ENCODE measurements around the gene ADRM1. TPM values are rescaled to one million over a fixed set of nuclear protein-coding genes. Genes with fewer than 3 reads are reported as not detected.

Gene ADRM1
- total RNA-seq, 1 experiment from 2014 or later, result 160 TPM

- ATAC-seq, result no peak
- Mint-ChIP-seq H3K4me3 (no peak overlapping the region), H3K27me3 (ENCODE audit: low read depth) (no peaks in the 10 kb centered on the region), H3K9me3 (0 out of 2 replicates have a peak, but pooled peaks cover 4% of the 10 kb centered on the region), H3K27ac (no peak overlapping the region), H3K4me1 (no peaks in the 10 kb centered on the region), H3K36me3 (peaks cover 49% of the 10 kb centered on the region)
- CTCF ChIA-PET, result interaction anchor here (1.0 to 3.0 kb wide), 2 partner anchors 45 to 58 kb away, joined by 3 to 12 read pairs; no protein-coding TSS in a partner anchor
- POLR2A ChIA-PET, result no interaction called here
- DNase-seq (ENCODE audit: low spot score), result no peak
- no peak for TF ChIP-seq ETV6 (CRISPR knock-in tag; IDR thresholded peaks at IDR 0.05)
- no peak for TF ChIP-seq ZNF138 (CRISPR knock-in tag; conservative IDR thresholded peaks at IDR 0.05)
- no peak for TF ChIP-seq CREB1 (CRISPR knock-in tag; IDR thresholded peaks at IDR 0.05)
- TF ChIP-seq RELA (CRISPR knock-in tag; IDR thresholded peaks at IDR 0.05; ENCODE audit: borderline replicate concordance), result no peak
- no peak for TF ChIP-seq ZNF121 (CRISPR knock-in tag; IDR thresholded peaks at IDR 0.05)
- TF ChIP-seq PRRX2 (CRISPR knock-in tag; IDR thresholded peaks at IDR 0.05), result no peak
- TF ChIP-seq USF1 (CRISPR knock-in tag; IDR thresholded peaks at IDR 0.05), result no peak
- TF ChIP-seq NFATC4 (CRISPR knock-in tag; IDR thresholded peaks at IDR 0.05), result no peak
- TF ChIP-seq ELF4 (CRISPR knock-in tag; IDR thresholded peaks at IDR 0.05; ENCODE audit: low read depth), result no peak
- no peak for TF ChIP-seq ZNF232 (CRISPR knock-in tag; IDR thresholded peaks at IDR 0.05)
- TF ChIP-seq E2F1 (CRISPR knock-in tag; IDR thresholded peaks at IDR 0.05), result no peak
- TF ChIP-seq SMAD4 (CRISPR knock-in tag; IDR thresholded peaks at IDR 0.05), result no peak
- no peak for TF ChIP-seq ZNF532 (CRISPR knock-in tag; IDR thresholded peaks at IDR 0.05; ENCODE audit: borderline replicate concordance)
- TF ChIP-seq CTCF (IDR thresholded peaks at IDR 0.05), result no peak
- TF ChIP-seq NFYB (CRISPR knock-in tag; conservative IDR thresholded peaks at IDR 0.05; ENCODE audit: low read depth), result no peak
- TF ChIP-seq ATF1 (CRISPR knock-in tag; IDR thresholded peaks at IDR 0.05), result no peak
- TF ChIP-seq IRF1 (CRISPR knock-in tag; IDR thresholded peaks at IDR 0.05), result no peak
- no peak for TF ChIP-seq ATF2 (CRISPR knock-in tag; IDR thresholded peaks at IDR 0.05; ENCODE audit: borderline replicate concordance, low read depth)
These were observed 21.4 kb downstream of the ADRM1 start for GRCh38 chr20:62323980-62324906.
